Kidney epithelial cell (primary cell): Measurements from ENCODE around the gene ZNF554. TPM values are rescaled to one million over a fixed set of nuclear protein-coding genes. Genes with fewer than 3 reads are reported as not detected.

Experiments used
- DNase-seq: peaks from one replicate; pipeline ENCODE4 v3.0.0-alpha.2; 2010; ENCODE audit warnings: low read depth
- H3K27me3 ChIP-seq: 2 replicates; pipeline ENCODE4 v1.6.0; 2011; ENCODE audit warnings: low read length; ENCODE audit not compliant: control insufficient read depth, insufficient read depth
- H3K36me3 ChIP-seq: 2 replicates; pipeline ENCODE4 v1.5.1; 2011; ENCODE audit warnings: low read length; ENCODE audit not compliant: control insufficient read depth, insufficient read depth
- H3K4me3 ChIP-seq: 2 replicates; pipeline ENCODE4 v1.5.1; 2011; ENCODE audit warnings: low read depth, mild to moderate bottlenecking, control low read depth, low read length
- total RNA-seq: library from RNA; depleted of rRNA; stranded (reverse); fragments of >200 nt; gene quantifications from 2 replicates; pipeline ENCODE4 v1.2.3, GENCODE V29; 2015
- TF ChIP-seq, protein P1 (sequence below): IDR thresholded peaks from 2 replicates; pipeline ENCODE4 v1.5.1; 2011; ENCODE audit warnings: mild to moderate bottlenecking, moderate library complexity, low read length, control low read depth, inconsistent platforms; ENCODE audit not compliant: insufficient read depth, poor library complexity, severe bottlenecking

Gene ZNF554
- total RNA-seq, 1 donor from 2014 or later, result 4.5 TPM

DNA sequence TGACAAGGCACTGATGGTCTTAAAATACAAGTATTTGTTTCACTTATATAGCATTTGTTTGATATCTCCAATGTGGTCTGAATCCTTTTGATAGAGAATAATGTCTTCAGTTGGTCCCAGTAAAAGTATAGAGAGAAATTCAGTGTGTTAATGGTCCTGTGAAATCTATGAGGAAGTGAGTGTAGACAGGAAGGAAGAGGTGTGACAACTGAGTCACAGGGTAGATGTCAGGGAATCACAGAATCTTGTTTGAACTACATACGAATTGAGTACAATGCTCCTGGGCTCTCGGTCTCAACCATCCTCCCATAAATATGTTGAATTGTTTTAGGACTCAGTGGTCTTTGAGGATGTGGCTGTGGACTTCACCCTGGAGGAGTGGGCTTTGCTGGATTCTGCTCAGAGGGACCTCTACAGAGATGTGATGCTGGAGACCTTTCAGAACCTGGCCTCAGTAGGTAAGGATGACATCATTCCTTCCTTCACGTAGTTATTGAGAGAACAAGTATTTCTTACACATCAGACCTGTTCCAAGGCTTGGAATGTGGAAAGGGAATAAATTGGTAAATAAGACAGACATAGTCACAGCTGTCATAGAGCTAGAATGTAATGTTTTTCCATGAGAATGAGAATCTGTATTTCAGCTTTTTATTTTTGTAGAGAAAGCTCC lies 30.7 kb downstream of the ZNF554 start:
- no peak overlapping the region for H3K4me3 ChIP-seq
- TF ChIP-seq, protein P1, sequence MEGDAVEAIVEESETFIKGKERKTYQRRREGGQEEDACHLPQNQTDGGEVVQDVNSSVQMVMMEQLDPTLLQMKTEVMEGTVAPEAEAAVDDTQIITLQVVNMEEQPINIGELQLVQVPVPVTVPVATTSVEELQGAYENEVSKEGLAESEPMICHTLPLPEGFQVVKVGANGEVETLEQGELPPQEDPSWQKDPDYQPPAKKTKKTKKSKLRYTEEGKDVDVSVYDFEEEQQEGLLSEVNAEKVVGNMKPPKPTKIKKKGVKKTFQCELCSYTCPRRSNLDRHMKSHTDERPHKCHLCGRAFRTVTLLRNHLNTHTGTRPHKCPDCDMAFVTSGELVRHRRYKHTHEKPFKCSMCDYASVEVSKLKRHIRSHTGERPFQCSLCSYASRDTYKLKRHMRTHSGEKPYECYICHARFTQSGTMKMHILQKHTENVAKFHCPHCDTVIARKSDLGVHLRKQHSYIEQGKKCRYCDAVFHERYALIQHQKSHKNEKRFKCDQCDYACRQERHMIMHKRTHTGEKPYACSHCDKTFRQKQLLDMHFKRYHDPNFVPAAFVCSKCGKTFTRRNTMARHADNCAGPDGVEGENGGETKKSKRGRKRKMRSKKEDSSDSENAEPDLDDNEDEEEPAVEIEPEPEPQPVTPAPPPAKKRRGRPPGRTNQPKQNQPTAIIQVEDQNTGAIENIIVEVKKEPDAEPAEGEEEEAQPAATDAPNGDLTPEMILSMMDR, result no peak
- DNase-seq, result no peak
- H3K36me3 ChIP-seq, result peaks cover 8% of the 10 kb centered on the region
- no peaks in the 10 kb centered on the region for H3K27me3 ChIP-seq

DNA sequence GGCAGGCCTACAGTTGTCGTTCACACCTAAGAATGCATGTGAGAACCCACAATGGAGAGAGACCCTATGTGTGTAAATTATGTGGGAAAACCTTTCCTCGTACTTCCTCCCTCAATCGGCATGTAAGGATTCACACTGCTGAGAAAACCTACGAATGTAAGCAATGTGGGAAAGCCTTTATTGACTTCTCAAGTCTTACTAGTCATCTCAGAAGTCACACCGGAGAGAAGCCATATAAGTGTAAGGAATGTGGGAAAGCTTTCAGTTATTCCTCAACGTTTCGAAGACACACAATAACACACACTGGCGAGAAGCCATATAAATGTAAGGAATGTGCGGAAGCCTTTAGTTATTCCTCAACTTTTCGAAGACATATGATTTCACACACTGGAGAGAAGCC lies 32.9 kb downstream of the ZNF554 start:
- Histone ChIP-seq H3K36me3 (peaks cover 8% of the 10 kb centered on the region), H3K4me3 (no peak overlapping the region), H3K27me3 (no peaks in the 10 kb centered on the region)
- no peak for DNase-seq
- TF ChIP-seq, protein P1, result no peak

DNA sequence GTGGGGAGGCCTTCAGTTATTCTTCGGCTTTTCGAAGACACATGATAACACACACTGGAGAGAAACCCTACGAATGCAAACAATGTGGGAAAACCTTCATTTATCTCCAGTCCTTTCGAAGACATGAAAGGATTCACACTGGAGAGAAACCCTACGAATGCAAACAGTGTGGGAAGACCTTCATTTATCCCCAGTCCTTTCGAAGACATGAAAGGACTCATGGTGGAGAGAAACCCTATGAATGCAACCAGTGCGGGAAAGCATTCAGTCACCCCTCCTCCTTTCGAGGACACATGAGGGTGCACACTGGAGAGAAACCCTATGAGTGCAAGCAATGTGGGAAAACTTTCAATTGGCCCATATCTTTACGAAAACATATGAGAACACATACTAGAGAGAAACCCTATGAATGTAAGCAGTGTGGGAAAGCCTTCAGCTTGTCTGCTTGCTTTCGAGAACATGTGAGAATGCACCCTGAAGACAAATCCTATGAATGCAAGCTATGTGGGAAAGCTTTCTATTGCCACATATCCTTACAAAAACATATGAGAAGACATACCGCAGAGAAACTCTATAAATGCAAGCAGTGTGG lies 33.4 kb downstream of the ZNF554 start:
- H3K4me3 ChIP-seq, result no peak overlapping the region
- peaks cover 8% of the 10 kb centered on the region for H3K36me3 ChIP-seq
- TF ChIP-seq, protein P1, result no peak
- H3K27me3 ChIP-seq, result no peaks in the 10 kb centered on the region
- no peak for DNase-seq

DNA sequence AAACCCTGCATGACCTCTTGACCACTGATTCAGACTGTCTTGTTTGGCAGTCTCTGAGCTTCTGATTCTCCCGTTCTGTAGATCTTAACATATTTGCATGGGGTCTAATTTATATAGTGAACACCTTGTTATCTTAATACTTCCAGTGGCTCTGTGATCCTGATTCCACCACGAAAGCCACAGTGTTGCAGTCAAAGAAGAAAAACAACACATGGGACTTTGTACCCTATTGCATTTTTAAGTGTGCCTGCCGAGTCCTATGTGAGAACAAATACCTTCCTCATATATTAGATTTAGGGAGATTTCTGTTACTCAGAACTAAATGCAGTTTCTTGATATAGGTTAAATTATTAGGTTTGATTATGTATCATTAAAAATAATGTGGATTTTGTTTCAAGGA lies 35.2 kb downstream of the ZNF554 start:
- Histone ChIP-seq H3K27me3 (no peaks in the 10 kb centered on the region), H3K36me3 (peaks cover 8% of the 10 kb centered on the region), H3K4me3 (no peak overlapping the region)
- TF ChIP-seq, protein P1, result no peak
- no peak for DNase-seq

DNA sequence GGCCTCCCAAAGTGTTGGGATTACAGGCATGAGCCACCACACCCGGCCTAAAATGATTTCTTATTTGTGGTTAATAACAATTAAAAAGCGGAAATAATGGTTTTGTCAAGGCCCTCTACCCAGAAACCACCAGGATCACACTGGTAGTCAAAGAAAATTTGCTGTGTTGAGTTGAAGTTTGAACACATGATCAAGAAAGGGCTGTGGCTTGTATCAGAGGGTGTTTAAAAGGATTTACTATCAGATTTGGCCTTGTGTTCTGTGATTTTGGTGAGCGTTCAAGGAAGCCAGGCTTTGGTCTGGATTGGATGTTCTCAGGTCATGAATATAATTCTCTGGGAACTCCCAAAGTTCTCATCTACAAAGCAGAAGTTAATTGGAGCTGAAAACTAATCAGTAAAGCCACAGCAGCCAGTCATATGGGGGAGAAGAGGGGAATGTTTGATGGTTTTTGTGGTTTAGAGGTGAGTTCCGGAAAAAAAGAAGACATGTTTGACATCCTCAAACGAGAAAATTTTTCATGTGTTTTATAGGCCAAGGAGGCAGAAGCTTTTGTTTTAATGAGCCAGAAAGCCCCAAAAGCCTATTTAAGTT lies 36.9 kb downstream of the ZNF554 start:
- peaks cover 8% of the 10 kb centered on the region for H3K36me3 ChIP-seq

More for the DNA sequence above, 36.9 kb downstream of the ZNF554 start:
- TF ChIP-seq, protein P1, result no peak
- DNase-seq, result no peak
- Histone ChIP-seq H3K27me3 (no peaks in the 10 kb centered on the region), H3K4me3 (no peak overlapping the region)
